ENCODE results near the gene GLOD4. TPM values are rescaled to one million over a fixed set of nuclear protein-coding genes. Genes with fewer than 3 reads are reported as not detected.
"Not testable (repeated sequence)": the region's sequence is repeated elsewhere in the genome, so short reads cannot be mapped to it uniquely, and the experiment has no call there.

The GLOD4 gene
- total RNA-seq, 1 donor from 2014 or later, result 89.4 TPM

GRCh38 chr17:778096-778495 is 4.0 kb downstream of the GLOD4 start:
- no peak for DNase-seq (ENCODE audit: low read depth)

GRCh38 chr17:774313-774584 is 7.8 kb downstream of the GLOD4 start:
- no peak for DNase-seq (ENCODE audit: low read depth)

GRCh38 chr17:773467-774312 is 8.4 kb downstream of the GLOD4 start:
- peak; percentile 55 for DNase-seq (ENCODE audit: low read depth)

GRCh38 chr17:773016-773415 is 9.1 kb downstream of the GLOD4 start:
- DNase-seq (ENCODE audit: low read depth), result no peak

GRCh38 chr17:767076-767475 is 15.0 kb downstream of the GLOD4 start:
- no peak for DNase-seq (ENCODE audit: low read depth)

- DNase-seq (ENCODE audit: low read depth), result no peak
These were observed 21.7 kb downstream of the GLOD4 start for GRCh38 chr17:760371-760770.

- no peak for DNase-seq (ENCODE audit: low read depth)
These were observed 22.1 kb downstream of the GLOD4 start for GRCh38 chr17:759964-760363.

GRCh38 chr17:756010-756567 is 26.0 kb downstream of the GLOD4 start:
- not testable (repeated sequence) for DNase-seq (ENCODE audit: low read depth)

GRCh38 chr17:755319-755961 is 26.6 kb downstream of the GLOD4 start:
- DNase-seq (ENCODE audit: low read depth), result not testable (repeated sequence)

- no peak for DNase-seq (ENCODE audit: low read depth)
These were observed 28.7 kb downstream of the GLOD4 start for GRCh38 chr17:753418-753817.

GRCh38 chr17:752620-753219 is 29.4 kb downstream of the GLOD4 start:
- peak; percentile 36 for DNase-seq (ENCODE audit: low read depth)

GRCh38 chr17:752002-752619 is 30.0 kb downstream of the GLOD4 start, which contains the start of gene GEMIN4:
Gene GEMIN4, minus strand, starts transcription at chr17:752264. Its CDS starts 122 bp downstream, at chr17:752142.
- peak; percentile 90 for DNase-seq (ENCODE audit: low read depth)

GRCh38 chr17:751269-752001 is 30.6 kb downstream of the GLOD4 start:
- peak; percentile 47 for DNase-seq (ENCODE audit: low read depth)

- no peak for DNase-seq (ENCODE audit: low read depth)
These were observed 31.5 kb downstream of the GLOD4 start for GRCh38 chr17:750431-751037.

- DNase-seq (ENCODE audit: low read depth), result not testable (repeated sequence)
These were observed 32.7 kb downstream of the GLOD4 start for GRCh38 chr17:749359-749758.

GRCh38 chr17:748604-749003 is 33.5 kb downstream of the GLOD4 start:
- DNase-seq (ENCODE audit: low read depth), result not testable (repeated sequence)

GRCh38 chr17:746783-747629 is 35.1 kb downstream of the GLOD4 start:
- no peak for DNase-seq (ENCODE audit: low read depth)

GRCh38 chr17:746181-746580 is 35.9 kb downstream of the GLOD4 start:
- no peak for DNase-seq (ENCODE audit: low read depth)

GRCh38 chr17:745406-745805 is 36.7 kb downstream of the GLOD4 start:
- DNase-seq (ENCODE audit: low read depth), result no peak

GRCh38 chr17:744937-745336 is 37.1 kb downstream of the GLOD4 start:
- no peak for DNase-seq (ENCODE audit: low read depth)

Measured in myocyte (in vitro differentiated cells).